MM.1S (cell line): ENCODE data around the gene FASTKD3.

Experiments
- EZH2phosphoT487 ChIP-seq: fragments of 300-600 bp; sonication (generic); IDR thresholded peaks from 2 replicates; pipeline ENCODE4 v1.6.1; 2018; ENCODE audit warnings: antibody characterized with exemption, low read length
- TF ChIP-seq, protein P1 (sequence below): fragments of 300-600 bp; sonication (generic); IDR thresholded peaks from 2 replicates; pipeline ENCODE4 v1.5.1; 2016; ENCODE audit warnings: antibody characterized with exemption, low read length, mixed read lengths

DNA sequence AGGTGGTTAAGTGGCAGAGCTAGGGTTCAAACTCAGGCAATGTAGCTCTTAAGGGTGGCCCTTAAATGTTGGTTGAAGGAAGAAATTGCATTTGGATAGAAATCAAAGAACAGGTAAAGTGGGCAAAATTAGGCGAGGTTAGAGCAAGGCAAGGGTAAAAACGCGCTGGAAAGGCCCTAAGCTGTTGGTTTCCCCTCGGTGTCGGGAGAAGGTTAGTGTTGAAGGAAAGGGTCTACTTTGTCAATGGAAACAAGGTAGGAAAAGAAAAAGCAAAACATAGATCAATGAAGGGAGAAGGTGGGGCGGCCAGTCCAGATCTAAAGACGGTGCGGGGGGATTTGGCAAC is 431 bp downstream of the FASTKD3 start:
- TF ChIP-seq, protein P1, sequence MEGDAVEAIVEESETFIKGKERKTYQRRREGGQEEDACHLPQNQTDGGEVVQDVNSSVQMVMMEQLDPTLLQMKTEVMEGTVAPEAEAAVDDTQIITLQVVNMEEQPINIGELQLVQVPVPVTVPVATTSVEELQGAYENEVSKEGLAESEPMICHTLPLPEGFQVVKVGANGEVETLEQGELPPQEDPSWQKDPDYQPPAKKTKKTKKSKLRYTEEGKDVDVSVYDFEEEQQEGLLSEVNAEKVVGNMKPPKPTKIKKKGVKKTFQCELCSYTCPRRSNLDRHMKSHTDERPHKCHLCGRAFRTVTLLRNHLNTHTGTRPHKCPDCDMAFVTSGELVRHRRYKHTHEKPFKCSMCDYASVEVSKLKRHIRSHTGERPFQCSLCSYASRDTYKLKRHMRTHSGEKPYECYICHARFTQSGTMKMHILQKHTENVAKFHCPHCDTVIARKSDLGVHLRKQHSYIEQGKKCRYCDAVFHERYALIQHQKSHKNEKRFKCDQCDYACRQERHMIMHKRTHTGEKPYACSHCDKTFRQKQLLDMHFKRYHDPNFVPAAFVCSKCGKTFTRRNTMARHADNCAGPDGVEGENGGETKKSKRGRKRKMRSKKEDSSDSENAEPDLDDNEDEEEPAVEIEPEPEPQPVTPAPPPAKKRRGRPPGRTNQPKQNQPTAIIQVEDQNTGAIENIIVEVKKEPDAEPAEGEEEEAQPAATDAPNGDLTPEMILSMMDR, result no peak
- TF ChIP-seq EZH2phosphoT487, result no peak
